Panc1 (cell line): ENCODE data around the gene CDHR4. TPM values are rescaled to one million over a fixed set of nuclear protein-coding genes. Genes with fewer than 3 reads are reported as not detected.

Experiments
- ATAC-seq: fragments of 200-7000 bp; cut with Tn5 transposase; 2 replicates; pipeline ENCODE4 v1.9.1; 2020; ENCODE audit warnings: mild to moderate bottlenecking, moderate library complexity
- BruUV-seq: library from RNA; stranded (reverse); fragments of 400-500 nt; replicated peaks from 2 replicates; lab custom pipeline; 2021; lab: Mats Ljungman, UMichigan
- CTCF ChIA-PET: fragments of 300-600 bp; sonication (Branson Sonifier 250); formaldehyde crosslinking; loops from one replicate; lab custom pipeline; 2022; ENCODE audit warnings: antibody characterized with exemption; lab: Charles Lee
- POLR2A ChIA-PET: fragments of 300-600 bp; sonication (Branson Sonifier 250); formaldehyde crosslinking; loops from one replicate; lab custom pipeline; 2022; ENCODE audit warnings: antibody characterized with exemption; lab: Charles Lee
- DNase-seq: peaks from one replicate; pipeline ENCODE4 v3.0.0-alpha.2; 2010; ENCODE audit warnings: low read depth, low spot score
- H3K27ac ChIP-seq: 2 replicates; pipeline ENCODE4 v1.5.1; 2011; ENCODE audit warnings: mild to moderate bottlenecking, low read length, inconsistent platforms
- H3K27me3 ChIP-seq: fragments of 200-500 bp; sonication (Bioruptor generic); 2 replicates; pipeline ENCODE4 v1.6.0; 2014; ENCODE audit warnings: low read length, inconsistent platforms; ENCODE audit not compliant: control insufficient read depth, insufficient read depth
- H3K36me3 ChIP-seq: fragments of 200-500 bp; sonication (Bioruptor generic); 2 replicates; pipeline ENCODE4 v1.5.1; 2014; ENCODE audit warnings: inconsistent platforms, mild to moderate bottlenecking, low read length, moderate library complexity; ENCODE audit not compliant: control insufficient read depth, insufficient read depth
- H3K4me1 ChIP-seq: 2 replicates; pipeline ENCODE4 v1.5.1; 2011; ENCODE audit warnings: inconsistent platforms, mild to moderate bottlenecking, low read length, moderate library complexity; ENCODE audit not compliant: control insufficient read depth, insufficient read depth
- H3K4me3 ChIP-seq, 2 experiments: 2 replicates each; pipeline ENCODE4 v1.5.1; 2011 to 2012; ENCODE audit warnings: low read depth in 2 of 2, low read length in 2 of 2, mild to moderate bottlenecking in 2 of 2, inconsistent platforms in 1 of 2, moderate library complexity in 1 of 2
- H3K9me3 ChIP-seq: fragments of 200-500 bp; sonication (Bioruptor generic); 2 replicates; pipeline ENCODE4 v1.5.1; 2014; ENCODE audit warnings: low read depth, mild to moderate bottlenecking, inconsistent platforms, low read length, moderate library complexity; ENCODE audit not compliant: control insufficient read depth, insufficient read depth
- CTCF ChIP-seq: fragments of 450-650 bp; IDR thresholded peaks from 2 replicates; pipeline ENCODE4 v1.5.1; 2017; ENCODE audit warnings: mild to moderate bottlenecking
- POLR2AphosphoS5 ChIP-seq: IDR thresholded peaks from 2 replicates; pipeline ENCODE4 v1.6.1; 2012; ENCODE audit warnings: mild to moderate bottlenecking, low read depth, low read length, moderate library complexity
- REST ChIP-seq, 2 experiments: IDR thresholded peaks; 2 replicates each; pipeline ENCODE4 v1.6.1; 2011 to 2012; ENCODE audit warnings: low read depth in 2 of 2, control low read depth in 1 of 2, low read length in 1 of 2, mild to moderate bottlenecking in 1 of 2, moderate library complexity in 1 of 2; ENCODE audit not compliant: insufficient read depth in 1 of 2
- SIN3A ChIP-seq: IDR thresholded peaks from 2 replicates; pipeline ENCODE4 v1.6.1; 2012; ENCODE audit warnings: low read depth, mild to moderate bottlenecking, low read length, moderate library complexity, borderline replicate concordance; ENCODE audit not compliant: insufficient read depth
- TCF7L2 ChIP-seq: IDR thresholded peaks from 2 replicates; pipeline ENCODE4 v1.6.1; 2011; ENCODE audit warnings: mild to moderate bottlenecking, low read depth, low read length, inconsistent platforms
- in situ Hi-C: cut with HindIII; loops from 2 replicates; pipeline ENCODE4 v1.10.0; 2016; ENCODE audit warnings: low sequenced_read_pairs, low pct_unique_long_range_greater_than_20kb
- intact Hi-C: fragments of 100-400 bp; cut with micrococcal nuclease; formaldehyde crosslinking; loops from one replicate; pipeline ENCODE4 v1.10.0; 2022; ENCODE audit not compliant: unreplicated experiment
- total RNA-seq: library from RNA; stranded (reverse); gene quantifications from one replicate; pipeline ENCODE4 v1.2.1, GENCODE V29; 2021; ENCODE audit not compliant: unreplicated experiment

The CDHR4 gene
- total RNA-seq, 1 experiment from 2014 or later, result not detected

- no peak for TF ChIP-seq REST (IDR thresholded peaks at IDR 0.05; ENCODE audit: insufficient read depth in 1 of 2, low read depth in 2 of 2, low read length in 1 of 2)
- TF ChIP-seq TCF7L2, result no peak
- no peak for TF ChIP-seq POLR2AphosphoS5
- TF ChIP-seq CTCF, result no peak
- TF ChIP-seq SIN3A, result no peak
- in situ Hi-C loops (no loop called here), intact Hi-C loops (no loop called here)
- ATAC-seq (no peak), DNase-seq (no peak)
- Histone ChIP-seq H3K4me3 (no peak overlapping the region), H3K4me1 (no peaks in the 10 kb centered on the region), H3K9me3 (no peaks in the 10 kb centered on the region), H3K27me3 (no peaks in the 10 kb centered on the region), H3K36me3 (no peaks in the 10 kb centered on the region), H3K27ac (no peak overlapping the region)
- ChIA-PET CTCF (interaction anchor here (3.1 kb wide), 1 partner anchor 38 kb away, joined by 19 read pairs; the partner anchor contains the start of gene INKA1), POLR2A (no interaction called here)
- no TSS peak for BruUV-seq
These were observed 40.7 kb upstream of the CDHR4 start for GRCh38 chr3:49840388-49840787.

- DNase-seq, result peak; percentile 47
- intact Hi-C loops (loop anchor here (1.0 kb wide), 1 partner anchor 37 kb away; no protein-coding TSS in a partner anchor), in situ Hi-C loops (no loop called here)
- Histone ChIP-seq H3K4me3 (no peak overlapping the region), H3K36me3 (no peaks in the 10 kb centered on the region), H3K4me1 (no peaks in the 10 kb centered on the region), H3K27me3 (no peaks in the 10 kb centered on the region), H3K27ac (no peak overlapping the region), H3K9me3 (no peaks in the 10 kb centered on the region)
- no TSS peak for BruUV-seq
- CTCF ChIA-PET, result interaction anchor here (0.5 to 3.1 kb wide), 6 partner anchors 11 to 138 kb away, joined by 3 to 19 read pairs (median 4); partner anchors contain the start of gene INKA1
- POLR2A ChIA-PET, result no interaction called here
- no peak for TF ChIP-seq SIN3A
- TF ChIP-seq CTCF, result peak; percentile 88
- peak; percentile 86 for ATAC-seq
These were observed 39.6 kb upstream of the CDHR4 start for GRCh38 chr3:49839193-49839809.
